Body of pancreas (tissue), 4 donors: ENCODE results near the gene POU3F2.

ENCODE experiments used
- POLR2A ChIP-seq, 3 donors: fragments of 450-650 bp; IDR thresholded peaks; one replicate each; pipeline ENCODE4 v1.6.1; 2016; ENCODE audit warnings: antibody characterized with exemption in 3 of 3, mild to moderate bottlenecking in 2 of 3
- TF ChIP-seq, protein P1 (sequence below), 7 experiments: fragments of 450-650 bp in 4 of 7; fragments of 200-600 bp in 3 of 7; sonication (generic) in 3 of 7; IDR thresholded peaks; one replicate each; pipeline ENCODE4 v1.5.1; 2016 to 2019; ENCODE audit warnings: antibody characterized with exemption in 7 of 7

- TF ChIP-seq, protein P1, sequence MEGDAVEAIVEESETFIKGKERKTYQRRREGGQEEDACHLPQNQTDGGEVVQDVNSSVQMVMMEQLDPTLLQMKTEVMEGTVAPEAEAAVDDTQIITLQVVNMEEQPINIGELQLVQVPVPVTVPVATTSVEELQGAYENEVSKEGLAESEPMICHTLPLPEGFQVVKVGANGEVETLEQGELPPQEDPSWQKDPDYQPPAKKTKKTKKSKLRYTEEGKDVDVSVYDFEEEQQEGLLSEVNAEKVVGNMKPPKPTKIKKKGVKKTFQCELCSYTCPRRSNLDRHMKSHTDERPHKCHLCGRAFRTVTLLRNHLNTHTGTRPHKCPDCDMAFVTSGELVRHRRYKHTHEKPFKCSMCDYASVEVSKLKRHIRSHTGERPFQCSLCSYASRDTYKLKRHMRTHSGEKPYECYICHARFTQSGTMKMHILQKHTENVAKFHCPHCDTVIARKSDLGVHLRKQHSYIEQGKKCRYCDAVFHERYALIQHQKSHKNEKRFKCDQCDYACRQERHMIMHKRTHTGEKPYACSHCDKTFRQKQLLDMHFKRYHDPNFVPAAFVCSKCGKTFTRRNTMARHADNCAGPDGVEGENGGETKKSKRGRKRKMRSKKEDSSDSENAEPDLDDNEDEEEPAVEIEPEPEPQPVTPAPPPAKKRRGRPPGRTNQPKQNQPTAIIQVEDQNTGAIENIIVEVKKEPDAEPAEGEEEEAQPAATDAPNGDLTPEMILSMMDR (IDR thresholded peaks at IDR 0.05) = no peak
- TF ChIP-seq POLR2A (IDR thresholded peaks at IDR 0.05) = no peak
Observed at GRCh38 chr6:98841621-98842341, 7.4 kb downstream of the POU3F2 start.
